Retinal pigment epithelial cell (primary cell): Measurements from ENCODE around the gene ZNF614.
A peak's percentile ranks its signal among the peaks of the same experiment; 100 is the strongest.
"Not testable (repeated sequence)": the region's sequence is repeated elsewhere in the genome, so short reads cannot be mapped to it uniquely, and the experiment has no call there.

Experiments used
- DNase-seq: peaks from one replicate; pipeline ENCODE4 v3.0.0-alpha.2; 2010; ENCODE audit warnings: low read depth
- H3K4me3 ChIP-seq: 2 replicates; pipeline ENCODE4 v1.5.1; 2011; ENCODE audit warnings: mild to moderate bottlenecking, low read length, control low read depth, moderate library complexity
- TF ChIP-seq, protein P1 (sequence below): conservative IDR thresholded peaks from 2 replicates; pipeline ENCODE4 v1.5.1; 2011; ENCODE audit warnings: low read depth, low read length, control low read depth, inconsistent platforms

The ZNF614 gene

DNA sequence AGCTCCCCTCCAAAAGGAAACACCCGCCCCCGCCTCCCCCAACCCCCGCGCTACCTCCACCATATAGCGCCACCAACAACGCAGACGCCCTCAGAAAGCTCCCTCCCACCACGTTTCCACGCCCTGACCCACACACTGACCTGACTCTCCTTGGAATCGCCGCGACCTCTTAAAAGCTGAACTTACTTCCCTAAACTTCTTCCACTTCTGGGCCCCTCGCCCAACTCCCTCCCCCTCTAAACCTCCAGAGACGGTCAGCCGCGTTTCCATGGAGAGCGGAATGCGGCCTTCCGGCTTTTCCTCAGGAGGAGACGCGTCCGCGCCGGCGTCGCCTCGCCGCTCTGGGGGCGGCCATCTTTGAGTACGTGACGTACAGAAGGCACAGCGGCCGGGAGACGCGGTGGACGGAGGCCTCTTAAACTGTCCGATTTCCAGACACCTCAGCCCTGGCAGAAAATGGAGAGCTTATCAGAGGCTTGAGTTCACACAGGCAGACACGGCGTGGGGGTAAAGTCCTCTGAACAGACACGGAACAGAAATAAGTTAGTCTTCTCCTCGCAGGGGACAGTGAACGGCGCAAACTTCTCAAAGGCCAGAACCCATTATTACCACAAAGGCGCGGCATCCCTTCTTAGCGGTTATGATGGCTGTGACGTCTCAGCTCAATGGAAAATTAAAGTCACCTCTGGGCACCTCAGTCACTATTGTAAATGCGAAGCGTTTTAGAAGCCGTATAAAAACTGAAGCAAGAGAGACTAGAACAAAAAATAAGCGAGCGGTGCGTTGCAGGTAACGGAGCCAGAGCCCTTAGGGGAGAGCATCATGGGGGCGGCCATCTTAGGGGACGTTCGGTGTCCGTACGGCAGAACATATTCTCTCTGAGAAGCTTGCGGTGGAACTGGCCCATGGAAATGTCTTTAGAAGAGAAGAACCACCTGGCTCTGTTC is 20.6 kb upstream of the ZNF614 start, which contains the start of gene ZNF432:
Gene ZNF432 (minus strand): TSS at position 284 of the 947 bp plus-strand sequence. CDS start 1,970 bp downstream, outside the sequence.
- DNase-seq, result peak; percentile 73

GRCh38 chr19:52039169-52039568 is 11.0 kb upstream of the ZNF614 start:
- no peak for DNase-seq
- TF ChIP-seq, protein P1, sequence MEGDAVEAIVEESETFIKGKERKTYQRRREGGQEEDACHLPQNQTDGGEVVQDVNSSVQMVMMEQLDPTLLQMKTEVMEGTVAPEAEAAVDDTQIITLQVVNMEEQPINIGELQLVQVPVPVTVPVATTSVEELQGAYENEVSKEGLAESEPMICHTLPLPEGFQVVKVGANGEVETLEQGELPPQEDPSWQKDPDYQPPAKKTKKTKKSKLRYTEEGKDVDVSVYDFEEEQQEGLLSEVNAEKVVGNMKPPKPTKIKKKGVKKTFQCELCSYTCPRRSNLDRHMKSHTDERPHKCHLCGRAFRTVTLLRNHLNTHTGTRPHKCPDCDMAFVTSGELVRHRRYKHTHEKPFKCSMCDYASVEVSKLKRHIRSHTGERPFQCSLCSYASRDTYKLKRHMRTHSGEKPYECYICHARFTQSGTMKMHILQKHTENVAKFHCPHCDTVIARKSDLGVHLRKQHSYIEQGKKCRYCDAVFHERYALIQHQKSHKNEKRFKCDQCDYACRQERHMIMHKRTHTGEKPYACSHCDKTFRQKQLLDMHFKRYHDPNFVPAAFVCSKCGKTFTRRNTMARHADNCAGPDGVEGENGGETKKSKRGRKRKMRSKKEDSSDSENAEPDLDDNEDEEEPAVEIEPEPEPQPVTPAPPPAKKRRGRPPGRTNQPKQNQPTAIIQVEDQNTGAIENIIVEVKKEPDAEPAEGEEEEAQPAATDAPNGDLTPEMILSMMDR, result no peak
- H3K4me3 ChIP-seq, result no peak overlapping the region

More for the DNA sequence above, 20.6 kb upstream of the ZNF614 start, which contains the start of gene ZNF432:
- TF ChIP-seq, protein P1, result no peak
- peak within 1 kb of the TSS; percentile 88 for H3K4me3 ChIP-seq

GRCh38 chr19:52034051-52034728 is 6.0 kb upstream of the ZNF614 start:
- TF ChIP-seq, protein P1, result no peak
- no peak for DNase-seq
- no peak overlapping the region for H3K4me3 ChIP-seq

DNA sequence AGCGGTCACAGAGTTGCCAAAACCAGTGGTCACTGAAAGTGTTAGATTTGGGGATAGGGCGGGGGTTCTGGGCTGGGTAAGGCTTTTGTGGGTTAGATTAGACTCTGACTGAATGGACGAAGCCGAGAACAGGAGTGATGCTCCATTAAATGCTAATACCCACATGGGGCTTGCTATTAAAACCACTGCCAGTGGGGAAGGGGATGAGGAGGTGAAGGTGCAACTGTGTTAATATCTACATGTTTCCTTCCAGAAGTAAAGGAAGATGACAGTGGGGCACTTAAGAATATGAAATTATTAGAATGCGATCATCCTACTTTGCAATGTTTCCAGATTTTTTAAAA is 573 bp upstream of the ZNF614 start:
- no peak for DNase-seq
- H3K4me3 ChIP-seq, result peak overlapping the region; percentile 76
- TF ChIP-seq, protein P1, result no peak

GRCh38 chr19:52026255-52026990 is 1.8 kb downstream of the ZNF614 start:
- not testable (repeated sequence) for DNase-seq, H3K4me3 ChIP-seq

DNA sequence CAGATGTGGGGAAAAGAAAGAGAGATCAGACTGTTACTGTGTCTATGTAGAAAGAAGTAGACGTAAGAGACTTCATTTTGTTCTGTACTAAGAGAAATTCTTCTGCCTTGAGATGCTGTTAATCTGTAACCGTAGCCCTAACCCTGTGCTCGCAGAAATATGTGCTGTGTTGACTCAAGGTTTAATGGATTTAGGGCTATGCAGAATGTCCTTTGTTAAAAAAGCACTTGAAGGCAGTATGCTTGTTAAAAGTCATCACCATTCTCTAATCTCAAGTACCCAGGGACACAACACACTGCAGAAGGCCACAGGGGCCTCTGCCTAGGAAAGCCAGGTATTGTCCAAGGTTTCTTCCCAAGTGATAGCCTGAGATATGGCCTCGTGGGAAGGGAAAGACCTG is 3.7 kb downstream of the ZNF614 start:
- not testable (repeated sequence) for DNase-seq, H3K4me3 ChIP-seq

GRCh38 chr19:52022193-52022592 is 6.0 kb downstream of the ZNF614 start:
- H3K4me3 ChIP-seq, result no peak overlapping the region
- TF ChIP-seq, protein P1, result no peak
- no peak for DNase-seq
